WTC11 (cell line): ENCODE measurements around the gene AGFG2. TPM values are rescaled to one million over a fixed set of nuclear protein-coding genes. Genes with fewer than 3 reads are reported as not detected.

Experiments used
- ATAC-seq: fragments of 200-7000 bp; cut with Tn5 transposase; 2 replicates; pipeline ENCODE4 v1.10.0; 2021; ENCODE audit warnings: mild to moderate bottlenecking, moderate library complexity
- CTCF ChIA-PET: fragments of 300-600 bp; sonication (Branson Sonifier 250); formaldehyde crosslinking; loops from one replicate; lab custom pipeline; 2021; ENCODE audit warnings: antibody characterized with exemption; lab: Charles Lee
- POLR2A ChIA-PET: fragments of 350-600 bp; sonication (Branson Sonifier 250); formaldehyde crosslinking; loops from one replicate; lab custom pipeline; 2021; ENCODE audit warnings: antibody characterized with exemption; lab: Charles Lee
- DNase-seq: peaks from one replicate; pipeline ENCODE4 v3.0.0; 2021; ENCODE audit warnings: low spot score
- H3K27ac Mint-ChIP-seq: 2 replicates; pipeline ENCODE4 v1.8.0; 2021; ENCODE audit warnings: mixed read lengths
- H3K27me3 Mint-ChIP-seq: 2 replicates; pipeline ENCODE4 v1.8.0; 2021; ENCODE audit warnings: low read depth, mild to moderate bottlenecking, moderate library complexity, mixed read lengths
- H3K36me3 Mint-ChIP-seq: 2 replicates; pipeline ENCODE4 v1.8.0; 2021; ENCODE audit warnings: mixed read lengths
- H3K4me1 Mint-ChIP-seq: 2 replicates; pipeline ENCODE4 v1.8.0; 2022; ENCODE audit warnings: mixed read lengths
- H3K4me3 Mint-ChIP-seq: 2 replicates; pipeline ENCODE4 v1.8.0; 2021; ENCODE audit warnings: mild to moderate bottlenecking, moderate library complexity, mixed read lengths
- H3K9me3 Mint-ChIP-seq: 2 replicates; pipeline ENCODE4 v1.8.0; 2021; ENCODE audit warnings: mixed read lengths
- CBFB ChIP-seq: sonication (generic); formaldehyde crosslinking; IDR thresholded peaks from 2 replicates; pipeline ENCODE4 v1.8.1; 2022; ENCODE audit warnings: mild to moderate bottlenecking, low read depth, missing genetic modification reagents
- CREM ChIP-seq: sonication (generic); formaldehyde crosslinking; IDR thresholded peaks from 2 replicates; pipeline ENCODE4 v1.8.1; 2022; ENCODE audit warnings: mild to moderate bottlenecking, missing genetic modification reagents, moderate library complexity
- ELF4 ChIP-seq: sonication (generic); formaldehyde crosslinking; IDR thresholded peaks from 2 replicates; pipeline ENCODE4 v1.8.1; 2022; ENCODE audit warnings: low read depth, mild to moderate bottlenecking, moderate library complexity, missing genetic modification reagents
- FOXJ3 ChIP-seq: sonication (generic); formaldehyde crosslinking; IDR thresholded peaks from 2 replicates; pipeline ENCODE4 v1.9.0; 2021; ENCODE audit warnings: missing genetic modification reagents, mild to moderate bottlenecking, borderline replicate concordance
- GABPB1 ChIP-seq: sonication (generic); formaldehyde crosslinking; IDR thresholded peaks from 2 replicates; pipeline ENCODE4 v1.8.1; 2023; ENCODE audit warnings: mild to moderate bottlenecking, missing genetic modification reagents
- NFYB ChIP-seq: sonication (generic); formaldehyde crosslinking; conservative IDR thresholded peaks from 2 replicates; pipeline ENCODE4 v1.8.0; 2022; ENCODE audit warnings: low read depth, missing genetic modification reagents
- RORB ChIP-seq: fragments of 250-450 bp; sonication (Bioruptor Pico); IDR thresholded peaks from 2 replicates; pipeline ENCODE4 v1.9.0; 2021; ENCODE audit warnings: mild to moderate bottlenecking
- SMAD3 ChIP-seq: sonication (generic); formaldehyde crosslinking; IDR thresholded peaks from 2 replicates; pipeline ENCODE4 v1.8.0; 2022; ENCODE audit warnings: missing genetic modification reagents, mild to moderate bottlenecking, borderline replicate concordance
- USF1 ChIP-seq: sonication (generic); formaldehyde crosslinking; IDR thresholded peaks from 2 replicates; pipeline ENCODE4 v1.8.0; 2022; ENCODE audit warnings: mild to moderate bottlenecking, missing genetic modification reagents
- ZNF416 ChIP-seq: fragments of 250-450 bp; sonication (Bioruptor Pico); IDR thresholded peaks from 2 replicates; pipeline ENCODE4 v1.9.0; 2021; ENCODE audit warnings: mild to moderate bottlenecking, inconsistent platforms
- ZNF671 ChIP-seq: fragments of 250-450 bp; sonication (Bioruptor Pico); IDR thresholded peaks from 2 replicates; pipeline ENCODE4 v1.8.0; 2021; ENCODE audit warnings: mild to moderate bottlenecking
- ZSCAN18 ChIP-seq: fragments of 250-450 bp; sonication (Bioruptor Pico); IDR thresholded peaks from 2 replicates; pipeline ENCODE4 v2.1.2; 2022; ENCODE audit warnings: mild to moderate bottlenecking, moderate library complexity
- total RNA-seq: library from RNA; stranded (reverse); gene quantifications from 3 replicates; pipeline ENCODE4 v1.2.3, GENCODE V29; 2021
- TF ChIP-seq, protein P1 (sequence below): sonication (generic); formaldehyde crosslinking; IDR thresholded peaks from 2 replicates; pipeline ENCODE4 v1.8.1; 2022; ENCODE audit warnings: mild to moderate bottlenecking, moderate library complexity, missing genetic modification reagents
- TF ChIP-seq, protein P2 (sequence below): fragments of 250-450 bp; sonication (Bioruptor Pico); IDR thresholded peaks from 2 replicates; pipeline ENCODE4 v1.9.0; 2021; ENCODE audit warnings: mild to moderate bottlenecking
- TF ChIP-seq, protein P3 (sequence below): sonication (generic); formaldehyde crosslinking; IDR thresholded peaks from 2 replicates; pipeline ENCODE4 v1.8.0; 2023; ENCODE audit warnings: mild to moderate bottlenecking, missing genetic modification reagents
- TF ChIP-seq, protein P4 (sequence below): sonication (generic); formaldehyde crosslinking; IDR thresholded peaks from 2 replicates; pipeline ENCODE4 v1.8.1; 2023; ENCODE audit warnings: mild to moderate bottlenecking, missing genetic modification reagents
- TF ChIP-seq, protein P5 (sequence below): sonication (generic); formaldehyde crosslinking; IDR thresholded peaks from 2 replicates; pipeline ENCODE4 v1.8.0; 2022; ENCODE audit warnings: mild to moderate bottlenecking, missing genetic modification reagents
- TF ChIP-seq, protein P6 (sequence below): sonication (generic); formaldehyde crosslinking; IDR thresholded peaks from 2 replicates; pipeline ENCODE4 v1.8.0; 2023; ENCODE audit warnings: missing genetic modification reagents, mild to moderate bottlenecking, borderline replicate concordance
- TF ChIP-seq, protein P7 (sequence below): sonication (generic); formaldehyde crosslinking; IDR thresholded peaks from 2 replicates; pipeline ENCODE4 v1.8.1; 2022; ENCODE audit warnings: low read depth, missing genetic modification reagents, borderline replicate concordance

Gene AGFG2
- total RNA-seq, 1 experiment from 2014 or later = 6.4 TPM

DNA sequence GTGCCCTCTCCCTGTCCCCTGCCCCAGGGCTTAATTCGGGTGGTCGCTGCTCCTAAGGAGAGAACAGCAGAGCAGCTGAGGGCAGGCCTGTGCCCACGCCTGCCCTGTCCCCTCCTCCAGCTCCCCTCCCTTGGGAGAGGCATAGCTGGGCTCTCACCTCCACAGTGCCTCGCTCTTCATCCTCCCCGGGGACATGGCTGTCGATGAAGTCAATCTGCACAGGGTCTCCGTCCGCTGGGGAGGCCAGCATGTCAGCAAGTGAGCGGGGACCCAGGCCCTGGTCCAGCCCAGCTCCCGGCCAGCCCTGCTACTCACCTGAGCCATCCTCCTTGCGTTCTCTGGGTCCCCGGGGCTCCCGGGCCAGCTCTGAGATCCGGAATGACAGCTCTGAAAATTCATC, 38.5 kb downstream of the AGFG2 start:
- POLR2A ChIA-PET = interaction anchor here (1.3 kb wide), 1 partner anchor 25 kb away, joined by 3 read pairs; the partner anchor contains the start of gene PCOLCE
- Mint-ChIP-seq H3K9me3 (no peaks in the 10 kb centered on the region), H3K36me3 (peaks cover 7% of the 10 kb centered on the region; the same call in 1 of the 2 replicates), H3K27ac (no peak overlapping the region), H3K4me1 (peaks cover 2% of the 10 kb centered on the region; the same call in 1 of the 2 replicates)
- DNase-seq = no peak
- CTCF ChIA-PET = no interaction called here
- no peak for TF ChIP-seq ZNF416 (CRISPR knock-in tag)
- TF ChIP-seq, protein P1, sequence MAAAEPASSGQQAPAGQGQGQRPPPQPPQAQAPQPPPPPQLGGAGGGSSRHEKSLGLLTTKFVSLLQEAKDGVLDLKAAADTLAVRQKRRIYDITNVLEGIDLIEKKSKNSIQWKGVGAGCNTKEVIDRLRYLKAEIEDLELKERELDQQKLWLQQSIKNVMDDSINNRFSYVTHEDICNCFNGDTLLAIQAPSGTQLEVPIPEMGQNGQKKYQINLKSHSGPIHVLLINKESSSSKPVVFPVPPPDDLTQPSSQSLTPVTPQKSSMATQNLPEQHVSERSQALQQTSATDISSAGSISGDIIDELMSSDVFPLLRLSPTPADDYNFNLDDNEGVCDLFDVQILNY (CRISPR knock-in tag) = no peak
- TF ChIP-seq RORB = no peak
- TF ChIP-seq ELF4 = no peak
- TF ChIP-seq, protein P2, sequence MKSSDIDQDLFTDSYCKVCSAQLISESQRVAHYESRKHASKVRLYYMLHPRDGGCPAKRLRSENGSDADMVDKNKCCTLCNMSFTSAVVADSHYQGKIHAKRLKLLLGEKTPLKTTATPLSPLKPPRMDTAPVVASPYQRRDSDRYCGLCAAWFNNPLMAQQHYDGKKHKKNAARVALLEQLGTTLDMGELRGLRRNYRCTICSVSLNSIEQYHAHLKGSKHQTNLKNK (CRISPR knock-in tag) = no peak
- TF ChIP-seq, protein P3, sequence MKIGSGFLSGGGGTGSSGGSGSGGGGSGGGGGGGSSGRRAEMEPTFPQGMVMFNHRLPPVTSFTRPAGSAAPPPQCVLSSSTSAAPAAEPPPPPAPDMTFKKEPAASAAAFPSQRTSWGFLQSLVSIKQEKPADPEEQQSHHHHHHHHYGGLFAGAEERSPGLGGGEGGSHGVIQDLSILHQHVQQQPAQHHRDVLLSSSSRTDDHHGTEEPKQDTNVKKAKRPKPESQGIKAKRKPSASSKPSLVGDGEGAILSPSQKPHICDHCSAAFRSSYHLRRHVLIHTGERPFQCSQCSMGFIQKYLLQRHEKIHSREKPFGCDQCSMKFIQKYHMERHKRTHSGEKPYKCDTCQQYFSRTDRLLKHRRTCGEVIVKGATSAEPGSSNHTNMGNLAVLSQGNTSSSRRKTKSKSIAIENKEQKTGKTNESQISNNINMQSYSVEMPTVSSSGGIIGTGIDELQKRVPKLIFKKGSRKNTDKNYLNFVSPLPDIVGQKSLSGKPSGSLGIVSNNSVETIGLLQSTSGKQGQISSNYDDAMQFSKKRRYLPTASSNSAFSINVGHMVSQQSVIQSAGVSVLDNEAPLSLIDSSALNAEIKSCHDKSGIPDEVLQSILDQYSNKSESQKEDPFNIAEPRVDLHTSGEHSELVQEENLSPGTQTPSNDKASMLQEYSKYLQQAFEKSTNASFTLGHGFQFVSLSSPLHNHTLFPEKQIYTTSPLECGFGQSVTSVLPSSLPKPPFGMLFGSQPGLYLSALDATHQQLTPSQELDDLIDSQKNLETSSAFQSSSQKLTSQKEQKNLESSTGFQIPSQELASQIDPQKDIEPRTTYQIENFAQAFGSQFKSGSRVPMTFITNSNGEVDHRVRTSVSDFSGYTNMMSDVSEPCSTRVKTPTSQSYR (CRISPR knock-in tag) = no peak
- TF ChIP-seq, protein P4, sequence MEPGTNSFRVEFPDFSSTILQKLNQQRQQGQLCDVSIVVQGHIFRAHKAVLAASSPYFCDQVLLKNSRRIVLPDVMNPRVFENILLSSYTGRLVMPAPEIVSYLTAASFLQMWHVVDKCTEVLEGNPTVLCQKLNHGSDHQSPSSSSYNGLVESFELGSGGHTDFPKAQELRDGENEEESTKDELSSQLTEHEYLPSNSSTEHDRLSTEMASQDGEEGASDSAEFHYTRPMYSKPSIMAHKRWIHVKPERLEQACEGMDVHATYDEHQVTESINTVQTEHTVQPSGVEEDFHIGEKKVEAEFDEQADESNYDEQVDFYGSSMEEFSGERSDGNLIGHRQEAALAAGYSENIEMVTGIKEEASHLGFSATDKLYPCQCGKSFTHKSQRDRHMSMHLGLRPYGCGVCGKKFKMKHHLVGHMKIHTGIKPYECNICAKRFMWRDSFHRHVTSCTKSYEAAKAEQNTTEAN (CRISPR knock-in tag) = no peak
- no peak for TF ChIP-seq CBFB (CRISPR knock-in tag)
- TF ChIP-seq FOXJ3 = no peak
- no peak for TF ChIP-seq ZSCAN18 (CRISPR knock-in tag)
- no peak for TF ChIP-seq SMAD3 (CRISPR knock-in tag)
- no peak for TF ChIP-seq NFYB
- TF ChIP-seq, protein P5, sequence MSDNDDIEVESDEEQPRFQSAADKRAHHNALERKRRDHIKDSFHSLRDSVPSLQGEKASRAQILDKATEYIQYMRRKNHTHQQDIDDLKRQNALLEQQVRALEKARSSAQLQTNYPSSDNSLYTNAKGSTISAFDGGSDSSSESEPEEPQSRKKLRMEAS (CRISPR knock-in tag) = no peak
- TF ChIP-seq CREM (CRISPR knock-in tag) = no peak
- TF ChIP-seq, protein P6, sequence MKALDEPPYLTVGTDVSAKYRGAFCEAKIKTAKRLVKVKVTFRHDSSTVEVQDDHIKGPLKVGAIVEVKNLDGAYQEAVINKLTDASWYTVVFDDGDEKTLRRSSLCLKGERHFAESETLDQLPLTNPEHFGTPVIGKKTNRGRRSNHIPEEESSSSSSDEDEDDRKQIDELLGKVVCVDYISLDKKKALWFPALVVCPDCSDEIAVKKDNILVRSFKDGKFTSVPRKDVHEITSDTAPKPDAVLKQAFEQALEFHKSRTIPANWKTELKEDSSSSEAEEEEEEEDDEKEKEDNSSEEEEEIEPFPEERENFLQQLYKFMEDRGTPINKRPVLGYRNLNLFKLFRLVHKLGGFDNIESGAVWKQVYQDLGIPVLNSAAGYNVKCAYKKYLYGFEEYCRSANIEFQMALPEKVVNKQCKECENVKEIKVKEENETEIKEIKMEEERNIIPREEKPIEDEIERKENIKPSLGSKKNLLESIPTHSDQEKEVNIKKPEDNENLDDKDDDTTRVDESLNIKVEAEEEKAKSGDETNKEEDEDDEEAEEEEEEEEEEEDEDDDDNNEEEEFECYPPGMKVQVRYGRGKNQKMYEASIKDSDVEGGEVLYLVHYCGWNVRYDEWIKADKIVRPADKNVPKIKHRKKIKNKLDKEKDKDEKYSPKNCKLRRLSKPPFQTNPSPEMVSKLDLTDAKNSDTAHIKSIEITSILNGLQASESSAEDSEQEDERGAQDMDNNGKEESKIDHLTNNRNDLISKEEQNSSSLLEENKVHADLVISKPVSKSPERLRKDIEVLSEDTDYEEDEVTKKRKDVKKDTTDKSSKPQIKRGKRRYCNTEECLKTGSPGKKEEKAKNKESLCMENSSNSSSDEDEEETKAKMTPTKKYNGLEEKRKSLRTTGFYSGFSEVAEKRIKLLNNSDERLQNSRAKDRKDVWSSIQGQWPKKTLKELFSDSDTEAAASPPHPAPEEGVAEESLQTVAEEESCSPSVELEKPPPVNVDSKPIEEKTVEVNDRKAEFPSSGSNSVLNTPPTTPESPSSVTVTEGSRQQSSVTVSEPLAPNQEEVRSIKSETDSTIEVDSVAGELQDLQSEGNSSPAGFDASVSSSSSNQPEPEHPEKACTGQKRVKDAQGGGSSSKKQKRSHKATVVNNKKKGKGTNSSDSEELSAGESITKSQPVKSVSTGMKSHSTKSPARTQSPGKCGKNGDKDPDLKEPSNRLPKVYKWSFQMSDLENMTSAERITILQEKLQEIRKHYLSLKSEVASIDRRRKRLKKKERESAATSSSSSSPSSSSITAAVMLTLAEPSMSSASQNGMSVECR (CRISPR knock-in tag) = no peak
- TF ChIP-seq USF1 (CRISPR knock-in tag) = no peak
- no peak for TF ChIP-seq ZNF671
- TF ChIP-seq GABPB1 (CRISPR knock-in tag) = no peak
- TF ChIP-seq, protein P7, sequence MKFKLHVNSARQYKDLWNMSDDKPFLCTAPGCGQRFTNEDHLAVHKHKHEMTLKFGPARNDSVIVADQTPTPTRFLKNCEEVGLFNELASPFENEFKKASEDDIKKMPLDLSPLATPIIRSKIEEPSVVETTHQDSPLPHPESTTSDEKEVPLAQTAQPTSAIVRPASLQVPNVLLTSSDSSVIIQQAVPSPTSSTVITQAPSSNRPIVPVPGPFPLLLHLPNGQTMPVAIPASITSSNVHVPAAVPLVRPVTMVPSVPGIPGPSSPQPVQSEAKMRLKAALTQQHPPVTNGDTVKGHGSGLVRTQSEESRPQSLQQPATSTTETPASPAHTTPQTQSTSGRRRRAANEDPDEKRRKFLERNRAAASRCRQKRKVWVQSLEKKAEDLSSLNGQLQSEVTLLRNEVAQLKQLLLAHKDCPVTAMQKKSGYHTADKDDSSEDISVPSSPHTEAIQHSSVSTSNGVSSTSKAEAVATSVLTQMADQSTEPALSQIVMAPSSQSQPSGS = no peak
- TF ChIP-seq, all 79 proteins: peak for 0
- Mint-ChIP-seq H3K4me3 (no peak overlapping the region), H3K27me3 (no peaks in the 10 kb centered on the region)
- no peak for ATAC-seq
